ENCODE data around the gene TRIM5.
"Not testable (repeated sequence)": the region's sequence is repeated elsewhere in the genome, so short reads cannot be mapped to it uniquely, and the experiment has no call there.

Gene TRIM5

GRCh38 chr11:5684646-5685362 lies at the start of gene TRIM5:
TSS of gene TRIM5 (minus strand) at chr11:5685074. CDS start at chr11:5680177, 4,897 bp downstream.
- in situ Hi-C loops (cut with HindIII; ENCODE audit: low sequenced_read_pairs) = no loop called here

GRCh38 chr11:5727691-5728090 lies 42.8 kb upstream of the TRIM5 start:
- in situ Hi-C loops (cut with HindIII; ENCODE audit: low sequenced_read_pairs) = no loop called here

- in situ Hi-C loops (cut with HindIII; ENCODE audit: low sequenced_read_pairs) = no loop called here
Measured at GRCh38 chr11:5726351-5726750, 41.5 kb upstream of the TRIM5 start.

- in situ Hi-C loops (cut with HindIII; ENCODE audit: low sequenced_read_pairs) = no loop called here
Measured at GRCh38 chr11:5722622-5723021, 37.7 kb upstream of the TRIM5 start.

- in situ Hi-C loops (cut with HindIII; ENCODE audit: low sequenced_read_pairs) = no loop called here
Measured at GRCh38 chr11:5719703-5720495, 35.0 kb upstream of the TRIM5 start.

- in situ Hi-C loops (cut with HindIII; ENCODE audit: low sequenced_read_pairs) = not testable (repeated sequence)
Measured at GRCh38 chr11:5716518-5716917, 31.6 kb upstream of the TRIM5 start.

- in situ Hi-C loops (cut with HindIII; ENCODE audit: low sequenced_read_pairs) = no loop called here
Measured at GRCh38 chr11:5713695-5714094, 28.8 kb upstream of the TRIM5 start.

- in situ Hi-C loops (cut with HindIII; ENCODE audit: low sequenced_read_pairs) = no loop called here
Measured at GRCh38 chr11:5712507-5712906, 27.6 kb upstream of the TRIM5 start.

GRCh38 chr11:5705688-5706087 lies 20.8 kb upstream of the TRIM5 start:
- in situ Hi-C loops (cut with HindIII; ENCODE audit: low sequenced_read_pairs) = no loop called here

- in situ Hi-C loops (cut with HindIII; ENCODE audit: low sequenced_read_pairs) = no loop called here
Measured at GRCh38 chr11:5703741-5704536, 19.1 kb upstream of the TRIM5 start.

- in situ Hi-C loops (cut with HindIII; ENCODE audit: low sequenced_read_pairs) = no loop called here
Measured at GRCh38 chr11:5701055-5701577, 16.2 kb upstream of the TRIM5 start.

- in situ Hi-C loops (cut with HindIII; ENCODE audit: low sequenced_read_pairs) = no loop called here
Measured at GRCh38 chr11:5700421-5701054, 15.7 kb upstream of the TRIM5 start.

GRCh38 chr11:5698281-5698680 lies 13.4 kb upstream of the TRIM5 start:
- in situ Hi-C loops (cut with HindIII; ENCODE audit: low sequenced_read_pairs) = no loop called here

- in situ Hi-C loops (cut with HindIII; ENCODE audit: low sequenced_read_pairs) = no loop called here
Measured at GRCh38 chr11:5696210-5696609, 11.3 kb upstream of the TRIM5 start.

- in situ Hi-C loops (cut with HindIII; ENCODE audit: low sequenced_read_pairs) = no loop called here
Measured at GRCh38 chr11:5695580-5695979, 10.7 kb upstream of the TRIM5 start.

GRCh38 chr11:5694642-5695041 lies 9.8 kb upstream of the TRIM5 start:
- in situ Hi-C loops (cut with HindIII; ENCODE audit: low sequenced_read_pairs) = no loop called here

- in situ Hi-C loops (cut with HindIII; ENCODE audit: low sequenced_read_pairs) = no loop called here
Measured at GRCh38 chr11:5691964-5692361, 7.1 kb upstream of the TRIM5 start.

- in situ Hi-C loops (cut with HindIII; ENCODE audit: low sequenced_read_pairs) = not testable (repeated sequence)
Measured at GRCh38 chr11:5691238-5691963, 6.5 kb upstream of the TRIM5 start.

GRCh38 chr11:5690736-5691135 lies 5.9 kb upstream of the TRIM5 start:
- in situ Hi-C loops (cut with HindIII; ENCODE audit: low sequenced_read_pairs) = no loop called here

- in situ Hi-C loops (cut with HindIII; ENCODE audit: low sequenced_read_pairs) = no loop called here
Measured at GRCh38 chr11:5690216-5690615, 5.3 kb upstream of the TRIM5 start.
